Measurements from ENCODE around the gene CSNK2B.

DNA sequence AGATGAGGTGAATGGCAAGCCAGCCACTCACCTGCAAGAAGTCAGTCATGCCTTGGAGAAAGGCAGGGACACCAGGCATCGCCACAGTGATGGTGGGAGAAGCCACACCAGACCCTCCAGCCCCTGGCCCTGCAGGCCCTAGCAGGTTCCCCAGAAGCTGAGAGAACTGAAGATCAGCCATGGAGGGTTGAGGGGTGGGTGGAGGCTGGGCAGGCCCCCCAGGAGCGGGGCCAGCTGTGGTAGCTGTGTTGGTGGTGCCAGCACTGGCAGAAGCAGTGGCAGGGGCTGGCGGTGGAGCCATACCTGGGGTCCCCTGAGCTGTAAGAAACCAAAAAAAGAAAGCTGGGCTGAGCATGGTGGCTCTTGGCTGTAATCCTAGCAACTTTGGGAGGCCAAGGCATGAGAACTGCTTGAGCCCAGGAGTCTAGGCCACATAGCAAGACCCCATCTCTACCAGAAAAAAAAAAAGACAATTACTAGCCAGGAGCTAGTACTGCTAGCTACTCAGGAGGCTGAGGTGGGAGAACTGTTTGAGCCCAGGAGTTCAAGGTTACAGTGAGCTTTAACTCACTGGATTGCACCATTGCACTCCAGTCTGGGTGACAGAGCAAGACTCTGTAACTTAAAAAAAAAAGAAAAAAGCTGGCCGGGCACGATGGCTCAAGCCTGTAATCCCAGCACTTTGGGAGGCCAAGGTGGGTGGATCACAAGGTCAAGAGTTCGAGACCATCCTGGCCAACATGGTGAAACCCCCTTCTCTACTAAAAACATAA is 22.9 kb upstream of the CSNK2B start:
- TF ChIP-seq ZNF197 (CRISPR knock-in tag; IDR thresholded peaks at IDR 0.05; ENCODE audit: low read depth): no peak
- no peak for TF ChIP-seq MAFK (IDR thresholded peaks at IDR 0.05; ENCODE audit: low read length)
- no peak for TF ChIP-seq PCBP1 (IDR thresholded peaks at IDR 0.05; ENCODE audit: low read depth, low read length, poor library complexity, severe bottlenecking)
- TF ChIP-seq CHD2 (IDR thresholded peaks at IDR 0.05; ENCODE audit: low read depth, low read length): no peak
